Esophagus muscularis mucosa (tissue), 4 donors: ENCODE data around the gene RAVER2. TPM values are rescaled to one million over a fixed set of nuclear protein-coding genes. Genes with fewer than 3 reads are reported as not detected.
"Not testable (repeated sequence)": the region's sequence is repeated elsewhere in the genome, so short reads cannot be mapped to it uniquely, and the experiment has no call there.

Source experiments
- DNase-seq: peaks from one replicate; pipeline ENCODE4 v3.0.0-alpha.2; 2017; ENCODE audit errors: extremely low spot score
- H3K27ac ChIP-seq, 4 donors: fragments of 200-600 bp; sonication (generic); replicated peaks in 1 of 4; 1 replicate in 3 of 4; 2 replicates in 1 of 4; pipeline ENCODE4 v1.5.1; 2016 to 2019; ENCODE audit warnings: mild to moderate bottlenecking in 1 of 4
- H3K27me3 ChIP-seq, 4 donors: fragments of 200-600 bp; sonication (generic); one replicate each; pipeline versions ENCODE4 v1.5.1 to v1.6.0; 2016 to 2019
- H3K36me3 ChIP-seq, 4 donors: fragments of 200-600 bp; sonication (generic); one replicate each; pipeline ENCODE4 v1.5.1; 2016 to 2019
- H3K4me1 ChIP-seq, 4 donors: fragments of 200-600 bp; sonication (generic); one replicate each; pipeline ENCODE4 v1.5.1; 2016 to 2019
- H3K4me3 ChIP-seq, 4 donors: fragments of 200-600 bp; sonication (generic); 1 replicate in 2 of 4; 2 replicates in 2 of 4; pipeline ENCODE4 v1.5.1; 2016 to 2019; ENCODE audit warnings: mild to moderate bottlenecking in 4 of 4, moderate library complexity in 1 of 4
- H3K9me3 ChIP-seq, 4 donors: fragments of 200-600 bp; sonication (generic); 1 replicate in 3 of 4; 2 replicates in 1 of 4; pipeline ENCODE4 v1.5.1; 2016 to 2019
- CTCF ChIP-seq, 3 experiments: fragments of 200-600 bp in 2 of 3; fragments of 450-650 bp in 1 of 3; sonication (generic) in 2 of 3; IDR thresholded peaks; one replicate each; pipeline ENCODE4 v1.5.1; 2017 to 2019; ENCODE audit warnings: antibody characterized with exemption in 3 of 3, mild to moderate bottlenecking in 2 of 3, moderate library complexity in 1 of 3
- EP300 ChIP-seq: sonication (generic); formaldehyde crosslinking; IDR thresholded peaks from one replicate; pipeline ENCODE4 v1.6.1; 2017; ENCODE audit warnings: antibody characterized with exemption
- POLR2A ChIP-seq: fragments of 450-650 bp; IDR thresholded peaks from one replicate; pipeline ENCODE4 v1.6.1; 2017; ENCODE audit warnings: antibody characterized with exemption, moderate library complexity, mild to moderate bottlenecking, low read depth
- POLR2AphosphoS5 ChIP-seq, 2 donors: sonication (generic); formaldehyde crosslinking; IDR thresholded peaks; one replicate each; pipeline ENCODE4 v1.6.1; 2017; ENCODE audit warnings: antibody characterized with exemption in 2 of 2
- WGBS: methylation state at CpG from one replicate; pipeline ENCODE4 v1.1.5; 2018; 5-methylcytosine and 5-hydroxymethylcytosine counted together
- intact Hi-C: fragments of 100-400 bp; cut with DNase I; formaldehyde crosslinking; loops from one replicate; pipeline ENCODE4 v1.15.1; 2023
- total RNA-seq, 4 donors: library from RNA; depleted of rRNA; stranded (reverse); fragments of >200 nt; gene quantifications; one replicate each; pipeline versions ENCODE4 v1.1.0 to v1.2.1, GENCODE V29; 2016

Gene RAVER2
- total RNA-seq, 4 donors from 2014 or later: 17.9 to 30.2 (median 22.4) TPM

GRCh38 chr1:64765012-64765411 is 20.1 kb downstream of the RAVER2 start:
- intact Hi-C loops: no loop called here
- Histone ChIP-seq H3K4me1 (peaks cover 0 to 8% (median 4%) of the 10 kb centered on the region in 4 donors), H3K27me3 (no peaks in the 10 kb centered on the region), H3K36me3 (peaks cover under 1 to 4% (median 2%) of the 10 kb centered on the region in 4 donors), H3K27ac (no peak overlapping the region), H3K9me3 (no peaks in the 10 kb centered on the region), H3K4me3 (no peak overlapping the region)
- no peak for DNase-seq
- no peak for TF ChIP-seq POLR2A
- no peak for TF ChIP-seq EP300
- no peak for TF ChIP-seq POLR2AphosphoS5 (IDR thresholded peaks at IDR 0.05)
- TF ChIP-seq CTCF (IDR thresholded peaks at IDR 0.05): no peak
- WGBS: 82% methylated on average over 1 of the region's 1 CpG

- TF ChIP-seq POLR2AphosphoS5 (IDR thresholded peaks at IDR 0.05) (no peak), POLR2A (no peak), CTCF (IDR thresholded peaks at IDR 0.05) (no peak), EP300 (no peak)
- H3K27me3 ChIP-seq: no peaks in the 10 kb centered on the region
- H3K36me3 ChIP-seq: peaks cover 6 to 8% (median 7%) of the 10 kb centered on the region in 4 donors
- H3K9me3 ChIP-seq: no peaks in the 10 kb centered on the region
- no peaks in the 10 kb centered on the region for H3K4me1 ChIP-seq
- intact Hi-C loops: no loop called here
- WGBS: 65% methylated on average over 2 of the region's 2 CpGs
- no peak for DNase-seq
- no peak overlapping the region for H3K4me3 ChIP-seq
- H3K27ac ChIP-seq: no peak overlapping the region
Measured at GRCh38 chr1:64765826-64766225, 21.0 kb downstream of the RAVER2 start.

- no peaks in the 10 kb centered on the region for H3K4me1 ChIP-seq
- no peak for DNase-seq
- H3K36me3 ChIP-seq: peaks cover 6 to 9% (median 7%) of the 10 kb centered on the region in 4 donors
- H3K9me3 ChIP-seq: no peaks in the 10 kb centered on the region
- H3K27ac ChIP-seq: no peak overlapping the region
- intact Hi-C loops: no loop called here
- H3K4me3 ChIP-seq: no peak overlapping the region
- H3K27me3 ChIP-seq: no peaks in the 10 kb centered on the region
- 93% methylated on average over 3 of the region's 3 CpGs for WGBS
- TF ChIP-seq CTCF (IDR thresholded peaks at IDR 0.05): no peak
- TF ChIP-seq POLR2AphosphoS5 (IDR thresholded peaks at IDR 0.05): no peak
- TF ChIP-seq POLR2A: no peak
- TF ChIP-seq EP300: no peak
Measured at GRCh38 chr1:64766429-64766828, 21.6 kb downstream of the RAVER2 start.

- H3K36me3 ChIP-seq: peaks cover 6 to 9% (median 7%) of the 10 kb centered on the region in 4 donors
- no peaks in the 10 kb centered on the region for H3K27me3 ChIP-seq
- H3K4me1 ChIP-seq: no peaks in the 10 kb centered on the region
- intact Hi-C loops: no loop called here
- 50% methylated on average over 1 of the region's 1 CpG for WGBS
- no peak for DNase-seq
- H3K27ac ChIP-seq: no peak overlapping the region
- H3K9me3 ChIP-seq: no peaks in the 10 kb centered on the region
- H3K4me3 ChIP-seq: no peak overlapping the region
- TF ChIP-seq CTCF (IDR thresholded peaks at IDR 0.05): no peak
- no peak for TF ChIP-seq POLR2AphosphoS5 (IDR thresholded peaks at IDR 0.05)
- TF ChIP-seq EP300: no peak
- no peak for TF ChIP-seq POLR2A
Measured at GRCh38 chr1:64769482-64769881, 24.6 kb downstream of the RAVER2 start.

- TF ChIP-seq CTCF (IDR thresholded peaks at IDR 0.05) (no peak), EP300 (no peak), POLR2A (no peak), POLR2AphosphoS5 (IDR thresholded peaks at IDR 0.05) (no peak)
- WGBS: 100% methylated on average over 2 of the region's 2 CpGs
- Histone ChIP-seq H3K9me3 (no peaks in the 10 kb centered on the region), H3K4me3 (no peak overlapping the region), H3K27ac (no peak overlapping the region), H3K27me3 (no peaks in the 10 kb centered on the region), H3K36me3 (peaks cover 6 to 9% (median 7%) of the 10 kb centered on the region in 4 donors), H3K4me1 (no peaks in the 10 kb centered on the region)
- intact Hi-C loops: no loop called here
- no peak for DNase-seq
Measured at GRCh38 chr1:64769971-64770370, 25.1 kb downstream of the RAVER2 start.

GRCh38 chr1:64773306-64773705 is 28.4 kb downstream of the RAVER2 start:
- H3K27ac ChIP-seq, H3K27me3 ChIP-seq, H3K4me3 ChIP-seq, DNase-seq, H3K4me1 ChIP-seq, H3K36me3 ChIP-seq, intact Hi-C loops, H3K9me3 ChIP-seq: not testable (repeated sequence)
- 96% methylated on average over 3 of the region's 3 CpGs for WGBS
